COLO668 (cell line): ENCODE measurements around the gene MSMP.

ENCODE experiments used
- DNase-seq: peaks from one replicate; lab custom pipeline; 2025; ENCODE audit not compliant: unreplicated experiment; lab: John Stamatoyannopoulos, UW

The MSMP gene

DNA sequence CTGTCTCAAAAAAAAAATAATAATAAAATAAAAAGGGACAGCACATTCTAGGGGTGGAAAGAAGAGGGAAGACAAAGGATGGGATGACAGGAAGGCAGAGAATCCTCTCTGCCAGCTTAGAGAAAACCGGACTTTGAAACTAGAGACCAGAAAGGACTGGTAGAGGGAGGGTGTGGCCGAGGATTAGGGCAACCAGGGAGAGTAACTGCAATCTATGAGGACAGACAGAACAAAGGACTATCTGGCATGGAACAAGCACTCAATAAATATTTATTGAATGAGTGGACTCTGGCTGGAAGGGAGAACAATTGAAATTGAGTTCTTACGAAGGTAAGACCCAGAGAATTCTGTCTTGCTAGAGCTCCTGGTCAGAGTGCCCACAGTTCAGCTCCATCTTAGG, 7.5 kb downstream of the MSMP start:
- peak; percentile 5 for DNase-seq

DNA sequence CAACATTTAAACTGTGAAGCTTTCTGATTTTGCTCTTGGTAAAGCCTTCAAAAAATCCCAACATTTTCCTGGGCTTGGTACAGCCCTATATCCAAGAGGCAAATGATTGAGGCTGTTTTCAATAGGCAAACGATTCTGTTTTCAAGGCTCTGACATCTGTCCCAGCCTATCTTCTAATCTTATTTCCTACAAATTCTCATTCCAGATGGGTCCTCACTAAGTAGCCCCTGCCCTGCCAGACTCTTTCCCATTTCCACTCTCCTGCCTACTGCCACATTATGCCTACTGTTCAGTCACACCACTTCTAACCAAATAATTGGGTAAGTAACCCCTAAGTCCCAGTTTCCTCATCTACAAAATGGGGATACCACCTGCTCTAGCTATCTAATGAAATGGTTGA, 8.5 kb downstream of the MSMP start:
- no peak for DNase-seq

DNA sequence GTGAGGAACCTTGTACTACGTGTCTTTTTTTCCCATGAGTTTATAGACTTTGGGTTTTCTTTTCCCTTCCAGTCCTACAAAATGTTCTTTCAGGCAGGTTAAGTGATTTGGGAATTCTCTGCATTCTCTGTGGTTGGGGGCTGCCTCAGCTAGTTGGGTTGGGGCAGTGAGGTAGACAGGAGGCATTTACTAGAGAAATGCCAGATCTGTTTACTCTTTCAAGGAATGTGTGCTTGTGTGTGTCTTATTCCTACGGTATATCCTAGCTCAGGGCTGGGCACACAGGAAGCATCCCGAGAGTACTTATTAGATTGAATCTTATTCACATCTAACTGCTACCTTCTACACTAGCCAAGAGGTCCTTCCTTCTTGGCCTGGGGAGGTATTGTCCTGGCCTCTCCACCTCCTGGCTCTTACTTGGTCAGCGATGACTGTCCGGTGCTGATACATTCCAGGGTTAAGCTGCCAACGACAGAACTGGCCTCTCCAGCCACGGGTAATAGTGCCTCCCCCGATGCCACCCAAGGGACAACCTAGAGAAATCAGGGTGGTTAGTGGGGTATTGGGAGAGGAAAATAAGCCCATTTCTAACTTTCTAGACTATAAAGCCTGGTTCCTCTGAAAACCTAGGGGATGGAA, 10.1 kb downstream of the MSMP start:
- DNase-seq: no peak

DNA sequence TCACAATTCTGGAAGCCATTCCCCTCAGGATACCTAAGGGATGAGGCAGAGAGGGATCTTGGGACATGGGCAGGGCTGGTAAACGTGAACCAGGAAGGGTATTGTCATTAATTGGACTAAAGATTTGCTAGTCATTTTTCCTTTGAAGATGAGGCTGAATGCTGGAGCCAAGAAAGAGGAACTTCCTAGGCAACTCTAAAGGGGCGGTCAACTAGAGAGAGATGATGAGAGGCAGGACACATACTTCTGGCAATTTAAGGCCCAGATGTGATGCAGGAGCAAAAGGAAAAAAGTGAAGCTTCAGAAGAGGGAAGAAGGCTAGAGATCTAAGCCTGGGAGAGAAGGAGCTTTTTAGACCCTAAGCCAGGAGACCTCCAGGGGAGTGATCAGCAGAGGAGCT, 10.6 kb downstream of the MSMP start:
- DNase-seq: no peak

DNA sequence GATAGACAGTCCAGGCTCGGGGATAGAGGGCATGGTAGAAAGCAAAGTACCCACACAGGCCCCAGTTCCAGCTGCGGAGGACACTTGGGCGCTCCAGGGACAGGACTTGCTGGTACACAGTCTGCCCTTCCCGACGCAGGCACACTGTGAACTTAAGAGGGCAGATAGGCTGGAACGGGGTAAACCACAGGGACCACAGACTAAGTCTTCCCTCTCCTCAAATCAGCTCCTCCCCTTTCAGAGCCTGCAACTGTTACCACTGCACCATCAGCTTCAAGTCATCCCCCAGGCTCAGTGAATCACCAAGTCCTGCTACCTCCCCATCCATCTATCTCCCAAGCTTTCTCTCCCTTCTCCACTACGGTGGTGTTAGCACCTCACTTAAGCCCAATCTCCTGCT, 12.3 kb downstream of the MSMP start:
- no peak for DNase-seq

DNA sequence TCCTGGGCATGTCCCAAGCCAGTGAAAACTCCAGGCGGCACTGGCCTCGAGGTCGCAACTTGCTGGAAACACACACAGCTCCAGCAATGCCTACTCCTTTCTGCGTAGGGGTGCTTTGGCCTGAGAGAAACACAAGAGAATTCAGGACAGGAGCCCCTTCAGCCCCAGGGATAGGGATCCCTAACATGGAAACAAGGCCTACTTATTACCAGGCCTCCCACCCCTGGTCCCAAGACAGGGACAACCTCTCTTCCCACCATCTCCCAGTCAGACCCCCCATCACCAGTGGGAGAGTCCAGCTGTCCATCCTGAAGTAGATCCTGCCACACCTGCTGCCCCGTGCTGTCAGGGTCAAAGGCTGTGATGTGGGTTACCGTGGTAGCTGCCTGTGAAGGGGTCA, 13.8 kb downstream of the MSMP start:
- DNase-seq: no peak

DNA sequence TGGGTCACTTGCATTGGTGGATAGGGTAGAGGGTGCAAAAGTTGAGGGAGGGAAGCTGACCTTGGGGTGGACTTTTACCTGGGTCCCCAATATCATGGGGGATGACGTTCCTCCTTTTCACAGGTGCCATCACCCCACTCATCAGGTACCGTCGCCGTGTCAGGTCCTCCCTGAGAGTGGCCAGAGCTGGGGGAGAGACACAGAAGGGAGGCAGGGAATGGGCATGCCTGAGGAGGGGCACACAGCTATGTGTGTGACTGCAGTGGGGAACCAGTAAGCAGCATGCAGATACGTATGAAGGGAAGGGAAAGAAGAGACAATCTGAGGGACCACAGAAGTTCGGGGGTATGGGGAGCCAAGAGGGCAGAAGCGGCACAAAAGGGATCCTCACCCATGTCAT, 15.2 kb downstream of the MSMP start:
- DNase-seq: no peak

DNA sequence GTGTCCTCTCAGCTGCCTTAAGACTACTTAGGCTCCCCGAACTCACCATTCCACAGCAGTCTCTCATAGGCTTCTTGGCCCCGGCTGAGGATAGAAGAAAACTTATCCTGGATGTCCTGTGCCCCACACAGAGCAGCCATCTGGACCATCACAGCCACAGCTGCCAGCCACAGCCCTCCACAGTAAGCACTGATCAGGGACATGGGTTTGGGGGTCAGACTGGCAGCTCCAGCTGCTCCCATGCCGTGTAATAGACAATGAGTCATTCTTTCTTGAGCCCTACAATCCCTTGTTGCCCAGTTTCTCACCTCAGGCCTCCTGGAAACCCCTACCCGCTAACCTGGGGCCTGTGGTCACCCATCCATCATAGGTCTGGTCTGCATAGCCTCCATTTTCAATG, 15.9 kb downstream of the MSMP start:
- DNase-seq: no peak

DNA sequence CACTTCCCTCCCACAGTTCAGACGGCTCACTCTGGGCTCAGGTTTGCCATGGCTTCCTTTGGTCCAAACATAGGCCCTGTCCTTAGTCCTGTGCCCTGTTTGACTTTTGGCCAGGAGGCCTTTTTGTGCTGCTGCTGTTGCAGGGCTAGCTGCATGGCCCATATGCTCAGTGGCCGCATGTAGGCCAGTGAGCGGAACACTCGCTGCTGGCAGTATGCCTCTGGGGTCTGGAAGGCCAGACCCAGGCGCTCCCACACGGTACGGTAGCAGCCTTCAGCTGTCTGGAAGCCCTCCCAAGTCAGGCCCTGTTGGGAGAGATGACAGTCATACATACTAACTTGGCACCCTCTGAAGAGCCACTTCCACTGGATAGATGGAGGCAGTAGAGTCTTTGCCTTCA, 16.9 kb downstream of the MSMP start:
- DNase-seq: no peak

DNA sequence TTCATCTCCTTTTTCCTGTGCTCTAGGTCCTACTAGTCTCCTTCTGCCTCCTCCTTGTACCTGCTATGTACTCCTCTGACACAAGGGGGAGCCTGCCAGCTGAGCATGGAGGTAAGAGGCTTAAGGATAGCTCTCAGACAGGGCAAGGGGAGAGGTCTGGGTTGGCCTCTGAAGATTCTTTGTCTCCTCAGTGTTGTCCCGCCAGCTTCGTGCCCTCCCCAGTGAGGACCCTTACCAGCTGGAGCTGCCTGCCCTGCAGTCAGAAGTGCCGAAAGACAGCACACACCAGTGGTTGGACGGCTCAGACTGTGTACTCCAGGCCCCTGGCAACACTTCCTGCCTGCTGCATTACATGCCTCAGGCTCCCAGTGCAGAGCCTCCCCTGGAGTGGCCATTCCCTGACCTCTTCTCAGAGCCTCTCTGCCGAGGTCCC, 17.9 kb downstream of the MSMP start:
- DNase-seq: peak; percentile 61

DNA sequence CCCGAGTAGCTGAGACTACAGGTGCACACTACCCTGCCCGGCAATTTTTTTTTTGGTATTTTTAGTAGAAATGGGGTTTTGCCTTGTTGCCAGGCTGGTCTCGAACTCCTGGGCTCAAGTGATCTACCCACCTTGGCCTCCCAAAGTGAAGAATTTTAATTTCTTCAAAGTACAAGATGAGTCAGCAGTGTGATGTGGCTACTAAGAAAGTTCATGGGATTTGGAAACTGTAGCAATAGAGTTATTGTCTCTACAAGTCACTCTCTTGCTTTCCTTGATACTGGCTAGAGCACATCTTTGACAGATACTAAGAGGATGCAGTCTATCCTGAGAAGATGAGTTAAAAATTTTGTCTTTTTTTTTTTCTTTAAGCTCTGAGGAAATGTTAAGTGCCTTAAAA, 20.0 kb downstream of the MSMP start:
- DNase-seq: no peak

DNA sequence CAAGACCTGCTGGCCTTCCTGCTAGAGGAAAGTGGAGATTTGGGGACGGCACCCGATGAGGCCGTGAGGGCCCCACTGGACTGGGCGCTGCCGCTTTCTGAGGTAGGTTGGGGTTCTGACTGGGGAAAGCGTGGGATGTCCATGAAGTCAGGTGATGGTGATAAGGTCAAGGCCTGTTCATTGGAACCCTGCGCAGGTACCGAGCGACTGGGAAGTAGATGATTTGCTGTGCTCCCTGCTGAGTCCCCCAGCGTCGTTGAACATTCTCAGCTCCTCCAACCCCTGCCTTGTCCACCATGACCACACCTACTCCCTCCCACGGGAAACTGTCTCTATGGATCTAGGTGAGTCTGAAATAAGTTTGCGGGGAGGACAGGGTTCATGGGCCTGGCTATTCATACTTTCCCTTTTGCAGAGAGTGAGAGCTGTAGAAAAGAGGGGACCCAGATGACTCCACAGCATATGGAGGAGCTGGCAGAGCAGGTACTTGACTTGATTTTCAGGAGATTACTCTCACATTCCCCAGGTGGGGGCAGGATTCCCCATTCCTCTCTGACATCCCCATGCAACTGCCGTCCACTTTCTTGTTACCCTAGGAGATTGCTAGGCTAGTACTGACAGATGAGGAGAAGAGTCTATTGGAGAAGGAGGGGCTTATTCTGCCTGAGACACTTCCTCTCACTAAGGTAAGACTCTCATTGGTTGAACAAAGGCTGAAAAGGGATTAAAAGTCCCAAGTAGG, 21.1 kb downstream of the MSMP start:
- DNase-seq: peak; percentile 51

DNA sequence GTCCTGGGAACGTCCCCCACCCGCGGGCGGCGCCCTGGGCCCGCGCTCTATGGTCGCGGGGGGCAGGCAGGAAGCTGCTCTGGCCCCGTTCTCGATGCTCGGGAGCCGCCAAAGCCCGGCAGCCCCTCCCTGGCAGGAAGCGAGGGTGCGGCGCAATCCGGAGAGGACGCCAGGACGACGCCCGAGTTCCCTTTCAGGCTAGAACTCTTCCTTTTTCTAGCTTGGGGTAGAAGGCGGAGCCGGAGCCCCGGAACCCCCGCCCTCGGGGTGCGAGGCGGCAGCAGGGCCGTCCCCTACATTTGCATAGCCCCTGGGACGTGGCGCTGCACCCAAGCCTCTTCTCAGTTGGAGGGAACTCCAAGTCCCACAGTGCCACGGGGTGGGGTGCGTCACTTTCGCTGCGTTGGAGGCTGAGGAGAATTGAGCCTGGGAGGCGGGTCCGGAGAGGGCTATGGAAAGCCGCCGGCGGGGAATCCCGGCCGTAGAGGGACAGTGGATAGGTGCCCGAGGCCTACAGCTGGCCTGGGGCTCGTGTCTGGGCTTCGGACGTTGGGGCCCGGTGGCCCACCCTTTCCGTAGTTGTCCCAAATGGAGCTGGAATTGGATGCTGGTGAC, 21.8 kb downstream of the MSMP start, which contains the start of the genes CREB3 and TLN1:
Gene CREB3 (plus strand): TSS at position 482 of the 615 bp plus-strand sequence. CDS start 107 bp downstream, at position 589.
Gene TLN1 (minus strand): TSS at position 11 of the 615 bp plus-strand sequence. CDS start 6,501 bp downstream, outside the sequence.
- peak; percentile 100 for DNase-seq

DNA sequence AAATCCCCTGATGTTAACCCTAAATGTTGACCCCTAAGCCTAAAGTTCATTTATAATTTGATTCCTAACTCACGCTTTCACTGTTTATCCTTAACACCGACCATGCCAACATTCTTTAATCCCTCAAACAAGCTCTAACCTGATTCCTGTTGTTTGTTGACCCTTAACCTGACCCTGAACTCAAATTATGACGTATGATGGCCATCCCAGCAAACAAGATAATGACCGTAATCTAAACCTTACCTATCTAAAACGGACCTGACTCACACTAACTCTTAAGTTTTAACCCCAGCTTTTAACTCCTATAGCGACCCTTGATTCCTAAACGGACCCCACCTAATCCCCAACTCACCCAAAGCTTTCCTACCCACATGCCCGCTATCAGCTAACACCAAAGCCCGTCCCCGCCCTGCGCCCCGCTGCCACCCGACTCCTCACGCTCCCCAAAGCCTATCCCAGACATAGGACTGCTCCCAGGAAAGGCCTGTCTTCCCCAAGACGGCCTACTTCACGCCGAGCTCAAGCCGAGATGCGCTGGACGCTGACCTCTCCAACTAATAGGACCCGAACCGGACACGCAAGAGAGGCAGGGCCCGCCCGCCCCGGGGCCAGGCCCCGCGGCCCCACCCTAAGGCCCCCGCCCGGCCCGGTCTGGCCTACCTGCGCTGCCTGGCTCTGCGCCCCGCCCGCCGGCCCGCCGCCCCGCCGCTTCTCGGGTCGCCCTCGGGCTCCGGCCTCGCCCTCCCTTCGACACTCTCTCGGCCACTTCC, 22.5 kb downstream of the MSMP start:
- DNase-seq: no peak

DNA sequence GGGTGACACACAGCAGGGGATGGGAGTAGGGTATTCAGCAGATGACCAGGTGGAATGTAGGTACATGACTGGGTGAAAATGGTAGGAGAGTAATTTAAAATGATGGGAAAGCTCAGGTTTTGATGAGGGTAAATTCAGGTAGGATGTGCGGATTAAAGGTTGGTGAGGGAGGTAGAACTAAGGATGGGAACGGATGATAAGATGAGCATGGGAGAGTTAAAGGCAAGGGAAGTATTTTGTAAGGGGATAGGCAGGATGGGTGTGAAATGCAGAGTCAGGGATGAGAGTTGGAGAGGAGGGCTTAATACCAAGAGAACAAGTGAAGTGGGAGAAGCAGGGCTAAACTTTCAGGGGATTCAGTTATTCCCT, 23.6 kb downstream of the MSMP start:
- DNase-seq: no peak

DNA sequence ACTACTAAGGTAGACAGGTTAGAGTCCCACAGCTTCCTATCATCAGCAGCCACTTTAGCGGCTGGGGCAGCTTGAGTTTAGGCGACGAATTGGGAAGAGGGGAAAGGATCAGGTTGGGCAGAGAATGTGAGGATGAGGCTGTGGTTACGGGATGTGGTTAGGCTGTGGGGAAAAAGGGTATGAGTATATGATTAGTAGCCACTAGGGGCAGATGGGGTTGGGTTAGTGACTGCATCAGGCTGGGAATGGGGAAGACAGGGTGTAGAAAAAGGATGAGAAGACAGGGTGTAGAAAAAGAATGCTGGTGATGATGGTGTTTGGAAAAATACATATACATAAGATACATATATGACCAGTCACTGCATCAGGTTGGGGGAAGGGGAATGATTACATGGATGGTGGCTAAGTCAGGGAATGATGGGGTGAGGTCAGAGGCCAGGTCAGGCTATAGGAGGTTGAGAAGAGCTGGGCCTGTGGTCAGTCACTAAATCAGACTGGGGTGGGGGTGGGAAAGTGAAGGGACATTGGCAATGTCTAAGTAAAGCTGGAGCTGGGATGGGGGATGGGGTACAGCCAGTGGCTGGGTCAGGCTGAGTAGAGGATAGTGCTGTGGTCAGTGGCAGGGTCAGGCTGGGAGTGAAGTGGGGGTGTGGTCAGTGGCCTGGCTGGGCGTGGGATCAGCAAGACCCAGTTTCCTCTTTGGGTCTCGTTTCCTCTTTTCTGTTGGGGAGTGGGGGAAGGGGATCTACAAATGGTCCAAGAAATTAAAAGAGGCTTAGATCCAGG, 24.2 kb downstream of the MSMP start:
- DNase-seq: peak; percentile 28

DNA sequence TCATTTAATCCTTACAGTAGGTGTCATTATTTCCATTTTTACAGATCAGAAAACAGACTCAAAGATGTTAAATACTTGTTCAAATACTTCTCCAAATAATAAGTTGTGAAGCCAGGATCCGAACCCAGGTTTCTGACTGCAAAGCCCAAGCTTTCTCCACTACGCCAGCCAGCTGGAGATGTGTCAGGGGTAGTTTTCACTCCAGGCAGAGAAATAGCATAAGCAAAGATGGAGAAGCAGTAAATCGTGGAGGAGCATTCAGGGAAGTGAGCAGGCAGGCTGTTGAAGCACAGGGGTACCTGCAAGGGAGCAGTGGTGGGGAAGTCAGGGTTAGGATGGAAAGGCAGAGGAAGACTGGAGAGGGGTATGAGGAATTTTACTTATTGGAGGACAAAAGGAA, 25.0 kb downstream of the MSMP start:
- DNase-seq: no peak

DNA sequence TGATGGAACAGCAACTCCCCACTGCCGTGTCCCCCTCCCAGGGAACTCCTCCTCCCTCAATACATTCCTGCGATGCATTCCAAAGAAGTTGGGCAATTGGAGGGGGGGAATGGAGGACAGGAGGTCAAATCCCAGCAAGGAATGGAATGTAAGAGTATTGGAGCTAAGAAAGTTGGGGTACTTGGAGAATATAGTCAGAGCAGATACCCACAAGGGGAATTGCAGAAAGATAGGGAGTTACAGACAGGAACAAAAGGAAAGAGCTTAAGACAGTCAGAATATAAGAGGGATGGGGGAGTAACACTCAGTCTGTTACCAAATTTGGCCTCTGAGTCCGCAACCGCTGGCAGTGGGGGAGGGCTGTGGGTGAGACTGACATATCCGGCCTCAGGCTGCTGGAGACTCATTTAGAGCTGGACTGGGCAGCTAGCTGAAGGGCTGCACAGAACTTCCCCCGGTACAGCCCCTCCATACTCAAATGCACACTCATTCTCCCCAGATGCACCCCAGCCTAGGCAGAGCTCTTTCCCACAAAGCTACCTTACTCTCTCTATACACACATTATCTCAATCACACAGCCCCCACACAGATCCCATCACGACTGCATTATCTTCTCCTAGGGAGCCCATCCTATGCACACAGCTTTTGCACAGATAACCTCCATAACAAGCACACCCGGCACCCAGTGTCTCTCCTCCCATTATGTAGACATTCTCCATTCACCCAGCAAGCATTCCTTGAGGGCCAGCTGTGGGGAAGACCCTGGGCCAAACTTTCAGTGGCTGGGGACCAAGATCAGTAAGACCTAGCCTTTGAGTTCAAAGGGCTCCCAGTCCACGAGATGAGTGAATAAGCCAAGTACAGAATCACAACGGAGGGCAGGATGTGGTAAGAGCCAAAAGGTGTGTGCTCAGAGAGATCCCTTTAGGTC, 25.8 kb downstream of the MSMP start:
- no peak for DNase-seq

DNA sequence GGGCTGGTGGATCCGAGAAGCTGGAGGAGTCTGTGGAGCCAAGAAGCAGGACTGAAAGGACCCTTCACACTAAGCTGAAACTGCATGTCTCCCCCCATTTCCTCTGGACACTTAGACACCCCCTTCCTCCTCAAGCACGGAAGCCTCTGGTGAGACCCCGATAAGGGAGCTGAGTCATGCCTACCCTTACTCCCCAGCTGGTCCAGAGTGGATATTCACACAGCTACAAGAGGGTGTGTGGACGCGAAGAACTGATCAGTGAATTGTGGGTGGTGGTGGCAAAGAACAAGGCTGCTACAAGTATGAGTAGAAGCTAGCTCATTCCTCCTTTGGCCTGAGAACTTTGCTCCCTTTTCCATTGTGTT, 26.4 kb downstream of the MSMP start:
- no peak for DNase-seq

DNA sequence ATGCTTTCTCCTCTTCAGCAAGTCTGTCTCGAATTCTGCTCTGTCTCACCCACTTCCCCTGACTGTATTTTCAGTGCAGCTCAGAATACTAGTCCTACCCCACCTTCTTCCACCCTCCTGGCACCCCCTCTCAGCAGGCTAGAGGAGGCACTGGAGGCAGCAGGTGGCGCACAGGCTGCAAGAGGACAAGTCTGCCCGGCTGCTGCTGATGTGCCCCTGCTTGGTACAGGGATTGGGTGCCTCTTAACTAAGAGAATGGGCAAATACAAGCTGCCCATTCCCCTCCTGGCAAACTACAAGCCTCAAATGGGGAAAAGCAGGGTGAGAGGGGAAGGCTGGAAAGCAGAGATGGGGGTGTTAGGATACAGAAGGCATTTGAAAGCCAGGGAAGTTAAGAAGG, 27.1 kb downstream of the MSMP start:
- no peak for DNase-seq
